PC-9 (cell line): ENCODE results near the gene PLXND1.

Source experiments
- EZH2 ChIP-seq: fragments of 200-600 bp; sonication (generic); IDR thresholded peaks from 2 replicates; pipeline ENCODE4 v1.8.0; 2017; ENCODE audit warnings: antibody characterized with exemption, low read depth
- TF ChIP-seq, protein P1 (sequence below): fragments of 200-600 bp; sonication (generic); conservative IDR thresholded peaks from 2 replicates; pipeline ENCODE4 v1.6.1; 2017; ENCODE audit warnings: mixed run types, antibody characterized with exemption, mild to moderate bottlenecking, moderate library complexity

DNA sequence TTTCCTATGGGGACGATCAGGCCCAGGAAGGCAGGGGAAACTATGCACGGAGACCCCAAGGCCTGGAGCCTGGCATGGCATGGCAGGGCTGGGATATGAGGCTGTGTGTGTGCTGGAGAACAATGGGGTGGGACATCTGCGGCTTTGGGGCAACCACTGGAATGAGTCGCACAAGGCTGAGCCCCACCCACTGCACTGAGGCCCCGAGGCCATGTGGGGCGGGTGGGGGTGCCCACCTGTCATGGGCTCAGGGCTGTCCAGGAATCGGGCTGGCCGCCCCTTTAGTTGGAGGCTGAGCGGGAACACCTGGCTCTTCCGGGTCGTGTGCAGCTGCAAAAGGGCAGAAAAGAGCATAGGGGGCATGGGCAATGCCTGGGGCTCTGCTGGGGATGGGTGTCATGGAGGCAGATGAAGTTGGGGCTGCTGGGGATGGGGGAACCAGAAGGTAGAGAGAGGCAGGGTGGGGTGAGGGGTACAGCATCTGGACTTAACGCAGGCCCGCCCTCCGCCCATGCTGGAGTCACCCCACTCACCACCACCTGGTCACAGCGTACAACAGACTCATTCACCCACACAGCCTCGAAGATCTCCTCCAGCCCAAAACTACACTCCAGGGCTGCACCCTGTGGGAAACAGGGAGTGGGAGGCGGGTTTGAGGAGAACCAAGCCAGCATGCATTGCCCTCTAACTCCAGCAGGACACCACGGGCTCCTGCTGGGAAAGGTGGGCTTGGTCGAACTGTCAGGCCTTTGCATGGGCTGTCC lies 31.1 kb downstream of the PLXND1 start:
- TF ChIP-seq, protein P1, sequence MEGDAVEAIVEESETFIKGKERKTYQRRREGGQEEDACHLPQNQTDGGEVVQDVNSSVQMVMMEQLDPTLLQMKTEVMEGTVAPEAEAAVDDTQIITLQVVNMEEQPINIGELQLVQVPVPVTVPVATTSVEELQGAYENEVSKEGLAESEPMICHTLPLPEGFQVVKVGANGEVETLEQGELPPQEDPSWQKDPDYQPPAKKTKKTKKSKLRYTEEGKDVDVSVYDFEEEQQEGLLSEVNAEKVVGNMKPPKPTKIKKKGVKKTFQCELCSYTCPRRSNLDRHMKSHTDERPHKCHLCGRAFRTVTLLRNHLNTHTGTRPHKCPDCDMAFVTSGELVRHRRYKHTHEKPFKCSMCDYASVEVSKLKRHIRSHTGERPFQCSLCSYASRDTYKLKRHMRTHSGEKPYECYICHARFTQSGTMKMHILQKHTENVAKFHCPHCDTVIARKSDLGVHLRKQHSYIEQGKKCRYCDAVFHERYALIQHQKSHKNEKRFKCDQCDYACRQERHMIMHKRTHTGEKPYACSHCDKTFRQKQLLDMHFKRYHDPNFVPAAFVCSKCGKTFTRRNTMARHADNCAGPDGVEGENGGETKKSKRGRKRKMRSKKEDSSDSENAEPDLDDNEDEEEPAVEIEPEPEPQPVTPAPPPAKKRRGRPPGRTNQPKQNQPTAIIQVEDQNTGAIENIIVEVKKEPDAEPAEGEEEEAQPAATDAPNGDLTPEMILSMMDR = no peak
- no peak for TF ChIP-seq EZH2
